GM19467 (cell line): Measurements from ENCODE around the gene POLE3.
A peak's percentile ranks its signal among the peaks of the same experiment; 100 is the strongest.
"Not testable (repeated sequence)": the region's sequence is repeated elsewhere in the genome, so short reads cannot be mapped to it uniquely, and the experiment has no call there.

ENCODE experiments used
- ATAC-seq: cut with Tn5 transposase; IDR thresholded peaks from one replicate; pipeline ENCODE4 v1.9.1; 2021; ENCODE audit warnings: mild to moderate bottlenecking, moderate library complexity; ENCODE audit not compliant: unreplicated experiment

POLE3 gene

GRCh38 chr9:113379094-113379828, 31.2 kb downstream of the POLE3 start:
- not testable (repeated sequence) for ATAC-seq

- peak; percentile 77 for ATAC-seq
These were observed 33.6 kb downstream of the POLE3 start, which contains the start of gene HDHD3 for GRCh38 chr9:113376634-113377567. HDHD3 (minus strand) TSS chr9:113376986; CDS start chr9:113374354, 2,632 bp downstream.

GRCh38 chr9:113375057-113376023, 35.1 kb downstream of the POLE3 start:
- no peak for ATAC-seq

GRCh38 chr9:113373676-113374392, 36.6 kb downstream of the POLE3 start:
- ATAC-seq = no peak

GRCh38 chr9:113373256-113373655, 37.2 kb downstream of the POLE3 start:
- no peak for ATAC-seq

GRCh38 chr9:113372059-113372458, 38.4 kb downstream of the POLE3 start:
- no peak for ATAC-seq

- ATAC-seq = no peak
These were observed 39.6 kb downstream of the POLE3 start for GRCh38 chr9:113370806-113371325.

- no peak for ATAC-seq
These were observed 40.7 kb downstream of the POLE3 start for GRCh38 chr9:113369855-113370140.

GRCh38 chr9:113368982-113369854, 41.3 kb downstream of the POLE3 start:
- no peak for ATAC-seq

- no peak for ATAC-seq
These were observed 42.0 kb downstream of the POLE3 start for GRCh38 chr9:113368348-113368981.

- not testable (repeated sequence) for ATAC-seq
These were observed 44.8 kb downstream of the POLE3 start for GRCh38 chr9:113365652-113366051.

- no peak for ATAC-seq
These were observed 45.5 kb downstream of the POLE3 start for GRCh38 chr9:113364951-113365350.

GRCh38 chr9:113363336-113363735, 47.1 kb downstream of the POLE3 start:
- ATAC-seq = no peak

GRCh38 chr9:113361304-113362018, 49.0 kb downstream of the POLE3 start:
- ATAC-seq = no peak

- ATAC-seq = no peak
These were observed 50.1 kb downstream of the POLE3 start for GRCh38 chr9:113360242-113360842.

- ATAC-seq = no peak
These were observed 51.1 kb downstream of the POLE3 start for GRCh38 chr9:113359385-113359784.
